Pancreas (tissue), 10 donors: ENCODE measurements around the gene ADAM21. TPM values are rescaled to one million over a fixed set of nuclear protein-coding genes. Genes with fewer than 3 reads are reported as not detected.
"Not testable (repeated sequence)": the region's sequence is repeated elsewhere in the genome, so short reads cannot be mapped to it uniquely, and the experiment has no call there.

Experiments
- ATAC-seq, 4 donors: fragments of 200-7000 bp; cut with Tn5 transposase; one replicate each; pipeline versions ENCODE4 v1.8.0 to v1.9.1; 2020; ENCODE audit warnings: mild to moderate bottlenecking in 4 of 4, moderate library complexity in 4 of 4
- DNase-seq, 6 donors: peaks; one replicate each; pipeline ENCODE4 v3.0.0-alpha.2; 2020
- FAIRE-seq: peaks from 2 replicates; lab custom pipeline; 2012; peaks lifted over from hg19 to GRCh38; lab: Jason Lieb, UNC
- H3K27ac ChIP-seq, 4 donors: fragments of 200-600 bp; sonication (generic); 1 replicate in 3 of 4; 2 replicates in 1 of 4; pipeline versions ENCODE4 v1.5.0 to v1.8.0; 2020
- H3K27me3 ChIP-seq, 4 donors: fragments of 200-600 bp; one replicate each; pipeline ENCODE4 v1.8.0; 2021
- H3K36me3 ChIP-seq, 3 donors: fragments of 200-600 bp; sonication (generic) in 1 of 3; one replicate each; pipeline versions ENCODE4 v1.5.0 to v1.8.0; 2020 to 2021
- H3K4me1 ChIP-seq, 3 donors: fragments of 200-600 bp; one replicate each; pipeline ENCODE4 v1.8.0; 2021
- H3K4me3 ChIP-seq, 4 donors: fragments of 200-600 bp; sonication (generic) in 2 of 4; one replicate each; pipeline versions ENCODE4 v1.5.0 to v1.8.0; 2020 to 2021
- H3K9me3 ChIP-seq, 4 donors: fragments of 200-600 bp; one replicate each; pipeline ENCODE4 v1.8.0; 2021
- WGBS, 2 donors: extraction: QIAGEN DNeasy Blood & Tissue Kit; methylation state at CpG; one replicate each; pipeline ENCODE4 v1.1.7; 2013; 5-methylcytosine and 5-hydroxymethylcytosine counted together
- intact Hi-C, 3 donors: fragments of 100-400 bp; cut with DNase I; formaldehyde crosslinking; loops; one replicate each; pipeline versions ENCODE4 v1.11.1 to v1.14.2; 2022
- polyA plus RNA-seq, 2 donors: library from polyadenylated mRNA; stranded (reverse); fragments of 200-250 nt; gene quantifications; one replicate each; pipeline ENCODE4 v1.2.3, GENCODE V29; 2013
- total RNA-seq, 6 donors: library from RNA; stranded (reverse); fragmentation: NEBNext Ultra II Directional in 4 of 6; extraction: Animal tissue kit (Norgen Biotek cat#: 25700) in 4 of 6; gene quantifications; one replicate each; pipeline versions ENCODE4 v1.2.1 to v1.2.4, GENCODE V29; 2021 to 2023
- TF ChIP-seq, protein P1 (sequence below), 4 donors: fragments of 200-600 bp; sonication (generic) in 3 of 4; IDR thresholded peaks; one replicate each; pipeline versions ENCODE4 v1.5.0 to v1.8.0; 2021; ENCODE audit warnings: antibody characterized with exemption in 4 of 4
- donor health status: healthy with polysubstance abuse.
- donor health status: DM: no; HTN: no; CAD: no; lungs with moderate emphysema.
- donor health status: DM: no; HTN: no; CAD: no.
- donor health status: control.
- donor health status: control.
- donor health status: Bipolar disorder and iron deficiency.
- donor health status: DM: yes; HTN: yes; CAD: no.
- donor health status: DM: no; HTN: no; CAD: no.
- donor health status: DM: no; HTN: no; CAD: no.
- donor health status: DM: yes; HTN: yes; CAD: no.

The ADAM21 gene
- total and polyA plus RNA-seq, 8 donors: 0.05 to 0.09 TPM; not detected in 6

DNA sequence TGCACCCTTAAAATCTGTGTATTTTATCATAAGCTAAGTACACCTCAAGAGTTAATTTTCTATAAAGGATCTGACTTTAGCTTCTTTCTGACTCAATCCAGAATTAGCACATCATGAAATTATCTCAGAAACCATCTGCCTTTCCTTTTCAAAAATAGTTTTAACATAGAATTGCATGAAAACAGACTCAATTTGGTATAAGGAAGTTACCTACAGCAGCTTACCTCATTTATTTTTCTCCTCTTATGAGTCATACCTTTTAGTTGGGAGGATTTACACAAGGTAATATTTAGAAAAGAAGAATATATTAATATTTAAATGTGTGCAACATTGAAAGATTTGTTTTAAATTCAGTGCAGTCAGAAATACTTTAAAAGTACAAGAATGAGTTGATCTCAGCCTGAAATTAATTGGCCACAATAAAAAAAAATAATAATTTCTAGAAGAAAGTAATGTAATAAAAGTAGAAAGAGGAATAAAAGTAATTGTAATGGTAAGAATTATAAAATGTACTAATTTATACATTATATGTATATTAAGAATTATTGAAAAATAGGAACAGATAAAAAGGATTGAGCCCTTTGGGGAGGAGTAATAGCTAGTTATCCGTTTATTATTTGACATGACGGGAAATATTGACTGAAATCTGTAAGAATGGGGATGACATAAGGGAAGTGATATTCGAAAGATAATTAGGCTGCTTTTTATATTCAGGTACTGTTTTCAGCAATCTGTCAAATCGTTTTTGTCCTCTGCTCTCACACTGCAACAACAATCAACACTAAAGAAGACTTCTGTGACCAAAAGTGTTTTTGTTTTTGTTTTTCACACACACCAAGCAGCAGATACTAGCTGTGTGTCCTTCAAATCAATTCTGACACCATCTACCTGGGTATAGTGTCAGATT is 20.5 kb downstream of the ADAM21 start:
- ATAC-seq (no peak), DNase-seq (no peak), FAIRE-seq (no peak)
- Histone ChIP-seq H3K27ac (no peak overlapping the region), H3K4me3 (no peak overlapping the region), H3K9me3 (no peaks in the 10 kb centered on the region), H3K27me3 (no peaks in the 10 kb centered on the region), H3K36me3 (no peaks in the 10 kb centered on the region), H3K4me1 (no peaks in the 10 kb centered on the region)
- TF ChIP-seq, protein P1, sequence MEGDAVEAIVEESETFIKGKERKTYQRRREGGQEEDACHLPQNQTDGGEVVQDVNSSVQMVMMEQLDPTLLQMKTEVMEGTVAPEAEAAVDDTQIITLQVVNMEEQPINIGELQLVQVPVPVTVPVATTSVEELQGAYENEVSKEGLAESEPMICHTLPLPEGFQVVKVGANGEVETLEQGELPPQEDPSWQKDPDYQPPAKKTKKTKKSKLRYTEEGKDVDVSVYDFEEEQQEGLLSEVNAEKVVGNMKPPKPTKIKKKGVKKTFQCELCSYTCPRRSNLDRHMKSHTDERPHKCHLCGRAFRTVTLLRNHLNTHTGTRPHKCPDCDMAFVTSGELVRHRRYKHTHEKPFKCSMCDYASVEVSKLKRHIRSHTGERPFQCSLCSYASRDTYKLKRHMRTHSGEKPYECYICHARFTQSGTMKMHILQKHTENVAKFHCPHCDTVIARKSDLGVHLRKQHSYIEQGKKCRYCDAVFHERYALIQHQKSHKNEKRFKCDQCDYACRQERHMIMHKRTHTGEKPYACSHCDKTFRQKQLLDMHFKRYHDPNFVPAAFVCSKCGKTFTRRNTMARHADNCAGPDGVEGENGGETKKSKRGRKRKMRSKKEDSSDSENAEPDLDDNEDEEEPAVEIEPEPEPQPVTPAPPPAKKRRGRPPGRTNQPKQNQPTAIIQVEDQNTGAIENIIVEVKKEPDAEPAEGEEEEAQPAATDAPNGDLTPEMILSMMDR (IDR thresholded peaks at IDR 0.05): no peak
- WGBS, 2 donors: 74 to 81% methylated on average over 4 of the region's 4 CpGs
- intact Hi-C loops: no loop called here

DNA sequence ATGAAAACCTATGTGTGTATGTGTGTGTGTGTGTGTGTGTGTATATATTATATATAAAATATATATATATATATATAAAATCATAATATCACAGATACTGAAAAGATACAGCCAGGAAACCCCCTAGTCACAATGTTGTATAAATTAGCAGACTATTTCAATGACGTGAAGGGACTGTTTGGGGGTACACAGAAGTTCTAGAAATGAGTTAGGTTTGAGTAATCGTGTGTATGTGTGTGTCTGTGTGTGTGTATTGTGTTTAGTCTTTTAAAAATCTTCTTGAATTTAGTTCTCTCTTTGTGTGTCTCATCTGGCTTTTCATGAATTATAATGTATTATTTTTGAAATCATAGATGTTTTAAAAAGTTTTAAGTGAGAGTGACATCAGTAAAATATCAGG is 21.9 kb downstream of the ADAM21 start:
- 73 to 77% methylated on average over 2 of the region's 2 CpGs for WGBS, 2 donors
- ATAC-seq (no peak), DNase-seq (no peak), FAIRE-seq (no peak)
- intact Hi-C loops: no loop called here
- H3K9me3 ChIP-seq: no peaks in the 10 kb centered on the region
- no peak overlapping the region for H3K27ac ChIP-seq
- H3K4me3 ChIP-seq: no peak overlapping the region
- H3K4me1 ChIP-seq: no peaks in the 10 kb centered on the region
- no peaks in the 10 kb centered on the region for H3K27me3 ChIP-seq
- no peaks in the 10 kb centered on the region for H3K36me3 ChIP-seq
- TF ChIP-seq, protein P1 (IDR thresholded peaks at IDR 0.05): no peak

DNA sequence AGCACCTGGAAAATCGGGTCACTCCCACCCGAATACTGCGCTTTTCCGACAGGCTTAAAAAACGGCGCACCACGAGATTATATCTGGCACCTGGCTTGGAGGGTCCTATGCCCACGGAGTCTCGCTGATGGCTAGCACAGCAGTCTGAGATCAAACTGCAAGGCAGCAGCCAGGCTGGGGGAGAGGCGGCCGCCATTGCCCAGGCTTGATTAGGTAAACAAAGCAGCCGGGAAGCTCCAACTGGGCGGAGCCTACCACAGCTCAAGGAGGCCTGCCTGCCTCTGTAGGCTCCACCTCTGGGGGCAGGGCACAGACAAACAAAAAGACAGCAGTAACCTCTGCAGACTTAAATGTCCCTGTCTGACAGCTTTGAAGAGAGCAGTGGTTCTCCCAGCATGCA is 23.5 kb downstream of the ADAM21 start:
- WGBS, 2 donors: 82 to 93% methylated on average over 12 to 13 of the region's 13 CpGs
- H3K27ac ChIP-seq, H3K4me3 ChIP-seq, DNase-seq, FAIRE-seq, H3K27me3 ChIP-seq, H3K36me3 ChIP-seq, intact Hi-C loops, H3K4me1 ChIP-seq, ATAC-seq, H3K9me3 ChIP-seq: not testable (repeated sequence)

DNA sequence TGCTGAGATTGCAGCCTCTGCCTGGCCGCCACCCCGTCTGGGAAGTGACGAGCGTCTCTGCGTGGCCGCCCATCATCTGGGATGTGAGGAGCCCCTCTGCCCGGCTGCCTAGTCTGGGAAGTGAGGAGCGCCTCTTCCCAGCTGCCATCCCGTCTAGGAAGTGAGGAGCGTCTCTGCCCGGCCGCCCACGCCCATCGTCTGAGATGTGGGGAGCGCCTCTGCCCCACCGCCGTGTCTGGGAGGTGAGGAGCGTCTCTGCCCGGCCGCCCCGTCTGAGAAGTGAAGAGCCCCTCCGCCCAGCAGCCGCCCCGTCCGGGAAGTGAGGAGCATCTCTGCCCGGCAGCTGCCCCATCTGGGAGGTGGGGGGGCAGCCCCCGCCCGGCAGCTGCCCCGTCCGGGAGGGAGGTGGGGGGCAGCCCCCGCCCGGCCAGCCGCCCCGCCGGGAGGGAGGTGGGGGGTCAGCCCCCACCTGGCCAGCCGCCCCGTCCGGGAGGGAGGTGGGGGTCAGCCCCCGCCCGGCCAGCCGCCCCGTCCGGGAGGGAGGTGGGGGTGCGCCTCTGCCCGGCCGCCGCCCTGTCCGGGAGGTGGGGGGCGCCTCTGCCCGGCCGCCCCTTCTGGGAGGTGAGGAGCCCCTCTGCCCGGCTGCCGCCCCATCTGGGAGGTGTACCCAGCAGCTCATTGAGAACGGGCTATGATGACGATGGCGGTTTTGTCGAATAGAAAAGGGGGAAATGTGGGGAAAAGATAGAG is 25.6 kb downstream of the ADAM21 start:
- H3K27ac ChIP-seq, FAIRE-seq, ATAC-seq, H3K27me3 ChIP-seq, H3K36me3 ChIP-seq, H3K4me1 ChIP-seq, H3K4me3 ChIP-seq, DNase-seq, intact Hi-C loops, H3K9me3 ChIP-seq: not testable (repeated sequence)
- 94 to 95% methylated on average over 47 to 57 of the region's 57 CpGs for WGBS, 2 donors

DNA sequence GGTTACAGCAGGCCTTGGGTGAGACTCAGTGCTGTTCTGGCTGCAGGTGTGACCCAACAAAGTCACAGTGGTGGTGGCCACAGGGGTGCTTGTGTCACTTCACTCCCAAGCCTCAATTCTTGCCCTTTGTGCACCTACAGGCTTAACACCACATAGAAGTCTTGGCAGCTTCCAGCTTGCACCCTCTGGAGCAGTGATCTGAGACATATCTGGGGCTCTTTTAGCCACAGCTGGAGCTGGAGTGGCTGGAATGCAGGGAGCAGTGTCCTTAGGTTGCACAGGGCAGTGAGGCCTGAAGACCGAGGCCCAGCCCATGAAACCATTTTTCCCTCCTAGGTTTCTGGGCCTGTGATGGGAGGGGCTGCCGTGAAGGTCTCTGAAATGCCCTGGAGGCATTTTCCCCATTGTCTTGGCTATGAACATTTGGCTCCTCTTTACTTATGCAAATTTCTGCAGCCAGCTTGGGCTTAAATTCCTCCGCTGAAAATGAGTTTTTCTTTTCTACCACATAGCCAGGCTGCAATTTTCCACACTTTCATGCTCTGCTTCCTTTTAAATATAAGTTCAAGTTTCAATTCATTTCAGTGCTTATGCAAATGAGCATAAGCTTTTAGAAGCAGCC is 37.7 kb downstream of the ADAM21 start:
- DNase-seq (no peak), ATAC-seq (no peak), FAIRE-seq (no peak)
- TF ChIP-seq, protein P1 (IDR thresholded peaks at IDR 0.05): no peak
- Histone ChIP-seq H3K4me1 (no peaks in the 10 kb centered on the region), H3K27me3 (no peaks in the 10 kb centered on the region), H3K4me3 (no peak overlapping the region), H3K27ac (no peak overlapping the region), H3K9me3 (no peaks in the 10 kb centered on the region), H3K36me3 (no peaks in the 10 kb centered on the region)
- intact Hi-C loops: no loop called here
- 78 to 93% methylated on average over 3 of the region's 3 CpGs for WGBS, 2 donors
